SU-DHL-6 (cell line): ENCODE results near the gene DAZL.

Experiments used
- EZH2phosphoT487 ChIP-seq: fragments of 200-600 bp; sonication (generic), shearing (Covaris generic); conservative IDR thresholded peaks from 2 replicates; pipeline ENCODE4 v1.6.1; 2018; ENCODE audit warnings: mild to moderate bottlenecking, antibody characterized with exemption, low read length, moderate library complexity, mixed read lengths
- TF ChIP-seq, protein P1 (sequence below): fragments of 200-600 bp; sonication (generic); IDR thresholded peaks from one replicate; pipeline ENCODE4 v1.5.1; 2017; ENCODE audit warnings: antibody characterized with exemption, mild to moderate bottlenecking, low read length, moderate library complexity; ENCODE audit not compliant: insufficient read depth, poor library complexity, severe bottlenecking

DNA sequence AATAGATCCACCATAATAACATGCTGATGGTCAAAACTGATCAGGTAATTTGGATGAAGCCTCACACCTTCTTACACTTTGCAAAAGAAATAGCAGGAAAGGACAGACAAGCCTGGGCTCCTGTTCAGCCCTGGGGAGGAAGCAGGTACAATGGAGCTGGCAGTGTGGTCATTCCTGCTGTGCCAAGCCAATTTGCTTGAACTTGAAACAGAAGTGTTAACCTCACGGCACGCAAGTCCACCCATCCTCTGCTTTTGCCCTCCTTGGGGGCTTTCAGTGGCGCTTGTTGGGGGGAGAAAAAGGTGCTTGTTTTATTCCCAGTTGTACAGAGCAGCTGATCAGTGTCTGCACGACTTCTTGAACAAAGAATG lies 54.9 kb downstream of the DAZL start:
- TF ChIP-seq, protein P1, sequence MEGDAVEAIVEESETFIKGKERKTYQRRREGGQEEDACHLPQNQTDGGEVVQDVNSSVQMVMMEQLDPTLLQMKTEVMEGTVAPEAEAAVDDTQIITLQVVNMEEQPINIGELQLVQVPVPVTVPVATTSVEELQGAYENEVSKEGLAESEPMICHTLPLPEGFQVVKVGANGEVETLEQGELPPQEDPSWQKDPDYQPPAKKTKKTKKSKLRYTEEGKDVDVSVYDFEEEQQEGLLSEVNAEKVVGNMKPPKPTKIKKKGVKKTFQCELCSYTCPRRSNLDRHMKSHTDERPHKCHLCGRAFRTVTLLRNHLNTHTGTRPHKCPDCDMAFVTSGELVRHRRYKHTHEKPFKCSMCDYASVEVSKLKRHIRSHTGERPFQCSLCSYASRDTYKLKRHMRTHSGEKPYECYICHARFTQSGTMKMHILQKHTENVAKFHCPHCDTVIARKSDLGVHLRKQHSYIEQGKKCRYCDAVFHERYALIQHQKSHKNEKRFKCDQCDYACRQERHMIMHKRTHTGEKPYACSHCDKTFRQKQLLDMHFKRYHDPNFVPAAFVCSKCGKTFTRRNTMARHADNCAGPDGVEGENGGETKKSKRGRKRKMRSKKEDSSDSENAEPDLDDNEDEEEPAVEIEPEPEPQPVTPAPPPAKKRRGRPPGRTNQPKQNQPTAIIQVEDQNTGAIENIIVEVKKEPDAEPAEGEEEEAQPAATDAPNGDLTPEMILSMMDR: no peak
- no peak for TF ChIP-seq EZH2phosphoT487
